GM21390 (cell line): Measurements from ENCODE around the gene AGMO.

Experiments used
- ATAC-seq: cut with Tn5 transposase; IDR thresholded peaks from one replicate; pipeline ENCODE4 v1.9.1; 2021; ENCODE audit not compliant: unreplicated experiment

AGMO gene

DNA sequence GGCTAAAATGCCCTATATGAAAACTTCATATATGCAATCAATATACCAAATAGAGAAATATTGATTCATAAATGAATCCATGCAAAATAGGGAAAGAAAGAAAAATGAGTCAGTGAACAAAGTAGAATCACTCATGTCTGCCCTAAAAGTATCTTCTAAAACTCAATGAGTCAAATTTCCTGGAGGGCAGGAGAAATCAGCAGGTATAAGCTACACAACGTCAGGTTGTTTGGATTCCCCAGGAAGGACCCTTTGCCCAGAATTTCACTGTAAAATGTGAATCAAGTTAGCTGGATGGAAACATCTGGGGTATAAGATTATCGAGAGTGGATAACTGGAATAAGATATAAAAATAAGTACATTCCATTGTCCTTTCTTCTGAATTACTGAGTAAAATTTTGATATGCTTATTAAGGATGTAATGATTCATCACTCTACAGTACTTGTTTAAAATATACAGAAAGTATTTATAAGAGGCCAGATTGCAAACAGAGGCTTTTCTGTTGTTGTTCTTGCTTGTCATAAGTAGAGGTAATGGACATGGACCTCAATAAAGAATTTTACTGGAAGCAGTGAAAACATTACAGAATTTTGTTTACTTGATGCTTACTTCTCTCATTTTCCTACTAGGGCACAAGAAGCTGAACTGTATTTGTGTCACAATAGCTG, 99.0 kb downstream of the AGMO start:
- no peak for ATAC-seq

DNA sequence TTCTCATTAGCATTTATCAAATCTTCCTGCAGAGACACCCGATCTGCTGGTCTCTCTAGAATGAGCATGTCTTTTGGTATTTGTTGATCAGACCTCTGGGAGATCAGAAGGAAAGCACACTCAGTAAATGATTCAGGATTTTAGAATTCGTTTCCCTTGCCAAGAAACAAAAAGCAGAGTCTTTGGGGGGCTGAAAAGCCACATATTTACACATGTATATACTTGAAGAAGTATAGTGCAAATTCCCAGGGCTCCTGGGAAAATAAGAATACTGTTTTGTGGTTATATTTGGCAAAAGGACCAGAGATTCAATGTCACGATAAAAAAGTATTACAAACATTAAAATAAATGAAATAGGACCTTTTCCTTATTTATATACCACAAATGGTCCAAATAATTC, 100.2 kb downstream of the AGMO start:
- ATAC-seq: no peak

DNA sequence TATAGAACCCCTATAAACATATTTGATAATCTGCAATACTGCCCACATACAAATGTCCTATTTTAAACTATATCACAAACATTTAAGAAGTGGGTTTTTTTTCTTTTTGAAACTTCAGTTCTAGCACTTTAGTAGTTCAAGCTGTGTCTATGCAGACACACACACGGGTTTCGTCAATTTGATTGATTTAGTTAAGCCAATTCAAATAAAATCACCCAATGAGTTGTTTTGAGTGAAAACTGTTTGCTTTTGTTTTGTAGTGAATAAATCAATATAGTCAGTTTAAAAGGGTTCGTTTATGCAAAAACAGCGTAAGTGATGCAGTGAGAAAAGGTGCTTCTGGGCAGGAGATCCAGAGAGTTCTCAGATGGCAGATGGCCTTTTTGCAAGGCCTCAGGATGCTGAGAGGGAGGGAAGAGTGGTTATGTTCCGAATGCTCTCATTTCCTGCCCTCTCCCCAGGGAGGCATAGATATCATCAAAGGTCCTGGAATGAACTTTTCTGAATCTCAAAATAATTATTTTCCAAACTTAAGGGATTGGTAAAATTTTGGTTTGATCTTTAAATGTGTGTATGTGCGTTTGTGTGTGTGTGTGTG, 102.7 kb downstream of the AGMO start:
- no peak for ATAC-seq

DNA sequence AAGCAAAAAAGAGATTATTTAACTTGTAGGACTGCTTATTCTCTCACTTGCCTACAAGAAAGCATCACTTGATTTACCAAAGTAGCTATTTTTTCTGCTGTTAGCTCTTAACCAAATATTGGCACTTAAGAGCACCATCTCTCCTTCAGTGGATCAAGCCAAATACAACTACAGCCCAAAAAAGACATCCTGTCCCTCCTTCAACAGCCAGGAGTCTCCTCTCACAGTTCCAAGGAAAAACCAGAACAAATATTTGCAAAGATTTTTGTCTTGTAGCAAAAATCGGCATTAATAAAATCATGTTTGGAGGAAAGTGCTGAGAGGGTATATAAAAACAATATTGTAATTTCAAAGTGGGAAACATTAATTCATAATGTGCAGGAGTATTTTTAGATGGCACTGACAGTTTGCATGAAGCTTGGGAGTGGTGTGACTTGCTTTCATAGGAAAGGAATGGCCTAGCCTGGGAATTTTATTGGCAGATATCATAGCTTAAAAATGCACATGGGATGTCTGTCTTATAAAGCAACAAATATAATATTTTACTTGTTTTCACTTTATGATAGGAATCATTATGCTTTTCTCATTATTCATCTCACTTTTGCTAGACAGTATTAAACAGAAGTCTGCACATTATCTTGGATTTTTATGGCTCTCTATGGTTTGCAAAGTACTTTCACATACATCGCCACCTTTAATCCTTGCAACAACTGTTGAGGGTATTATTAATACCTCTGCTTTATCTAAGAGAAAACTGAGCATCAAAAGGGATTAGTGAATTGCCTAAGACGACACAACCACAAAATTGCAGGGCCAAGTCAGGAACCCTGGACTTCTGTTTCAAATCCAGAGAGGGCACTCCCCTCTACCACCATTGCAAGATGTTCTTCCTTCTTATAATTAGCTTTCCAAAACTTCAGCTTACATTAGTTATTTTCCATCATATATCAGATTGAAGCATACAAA, 103.5 kb downstream of the AGMO start:
- ATAC-seq: no peak

DNA sequence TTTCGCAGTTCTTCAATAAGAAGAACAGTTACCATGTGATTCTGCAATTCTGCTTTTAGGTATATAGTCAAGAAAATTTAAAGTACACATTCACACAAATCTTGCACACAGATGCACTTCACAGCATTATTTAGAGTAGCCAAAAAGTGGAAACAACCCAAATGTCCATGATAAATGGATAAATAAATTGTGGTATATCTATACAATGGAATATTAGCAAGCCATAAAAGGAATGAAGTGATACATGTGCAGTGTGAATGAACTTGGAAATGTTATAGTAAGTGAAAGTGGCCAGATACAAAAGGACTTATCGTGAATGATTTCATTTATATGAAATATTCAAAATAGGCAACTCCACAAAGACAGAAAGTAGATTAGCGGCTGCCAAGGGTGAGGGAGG, 109.1 kb downstream of the AGMO start:
- ATAC-seq: no peak

DNA sequence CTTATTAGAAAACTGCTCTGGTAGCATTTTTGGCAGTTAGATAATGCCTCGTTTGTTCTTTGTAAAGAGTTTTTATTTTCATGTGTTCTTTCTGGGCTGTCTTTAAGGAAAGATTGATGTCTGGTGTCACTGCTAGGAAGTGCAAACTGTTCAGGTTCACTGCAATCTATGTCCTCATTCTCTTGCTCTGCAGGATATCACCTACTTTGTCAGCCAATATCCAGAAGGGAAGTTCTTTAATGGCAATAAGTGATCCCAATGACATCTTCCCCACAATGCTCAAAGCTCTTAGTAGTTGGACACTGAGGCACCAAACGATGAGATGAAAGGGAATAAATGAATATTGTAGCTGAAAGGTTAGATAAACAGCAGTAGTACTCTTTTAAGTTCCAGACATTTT, 115.1 kb downstream of the AGMO start:
- ATAC-seq: no peak

DNA sequence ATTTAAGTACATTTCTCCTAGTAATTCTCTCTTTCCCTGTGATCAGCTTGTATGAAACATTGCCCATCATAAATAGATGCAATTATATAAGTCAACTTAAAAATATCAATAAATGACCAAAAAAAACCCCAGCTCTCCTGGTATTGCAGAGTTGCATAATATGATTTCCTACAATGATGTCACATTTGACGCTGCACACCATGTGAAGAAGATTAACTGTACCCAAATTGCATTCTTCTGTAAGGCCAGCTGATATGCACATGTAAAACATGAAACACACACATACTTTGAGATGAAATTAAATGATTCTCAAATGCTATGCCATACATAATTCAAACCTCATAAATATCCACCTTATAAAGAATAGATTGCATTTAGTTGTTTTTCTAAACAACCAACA, 115.5 kb downstream of the AGMO start:
- no peak for ATAC-seq

DNA sequence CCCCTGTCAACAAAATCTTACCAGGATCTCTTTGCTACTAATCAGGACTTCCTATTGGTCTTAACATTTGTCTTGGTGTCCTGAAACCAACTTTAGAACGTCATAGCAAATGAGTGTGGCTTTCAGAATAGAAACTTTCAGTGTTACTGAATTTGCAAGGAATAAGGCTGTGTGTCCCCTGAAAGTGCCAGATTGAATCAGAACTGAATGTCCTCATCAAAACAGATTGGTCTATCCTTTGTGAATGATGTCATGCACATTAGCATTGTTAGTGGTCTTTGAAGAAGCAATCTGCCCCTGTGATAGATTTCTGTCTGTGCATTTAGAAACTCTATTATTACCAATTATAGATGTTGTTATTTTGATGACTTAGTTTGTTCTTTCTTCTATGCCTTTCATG, 119.9 kb downstream of the AGMO start:
- ATAC-seq: no peak

DNA sequence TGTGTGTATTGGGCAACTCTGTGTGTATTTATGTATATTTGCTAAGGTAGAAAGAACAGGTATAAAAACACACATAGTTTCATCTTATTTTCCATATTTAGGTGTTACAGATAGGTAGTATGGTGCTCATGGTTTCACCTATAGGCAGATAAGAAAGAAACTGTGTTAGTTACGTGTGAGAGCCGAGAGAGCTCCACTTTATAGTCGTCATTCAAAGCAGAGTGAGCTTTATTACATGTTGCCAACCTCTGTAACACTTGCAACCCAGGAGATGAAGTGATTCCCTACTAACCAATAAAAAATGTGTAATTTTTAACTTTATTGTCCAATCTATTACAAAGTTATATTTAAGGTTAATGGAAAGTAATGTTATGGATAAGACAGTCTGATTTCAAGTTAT, 121.3 kb downstream of the AGMO start:
- ATAC-seq: no peak

DNA sequence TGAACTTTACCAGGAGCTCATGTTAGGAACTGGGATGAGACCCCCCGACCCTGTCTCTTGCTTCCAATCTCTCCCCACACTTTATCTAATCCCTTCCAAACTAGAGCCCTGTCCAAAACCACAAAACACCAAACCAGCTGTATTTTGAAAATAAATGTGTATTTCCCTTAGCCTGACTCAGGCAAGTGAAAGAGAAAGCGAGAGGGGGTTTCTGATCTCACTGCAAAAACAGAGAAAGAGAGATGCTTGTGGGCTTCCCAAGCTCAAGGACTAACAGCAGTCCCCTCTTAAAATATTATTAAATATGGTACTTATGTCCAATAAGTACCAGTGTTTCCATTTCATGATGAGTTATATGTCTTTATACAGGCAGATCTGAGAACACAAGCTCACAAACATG, 122.0 kb downstream of the AGMO start:
- ATAC-seq: no peak

DNA sequence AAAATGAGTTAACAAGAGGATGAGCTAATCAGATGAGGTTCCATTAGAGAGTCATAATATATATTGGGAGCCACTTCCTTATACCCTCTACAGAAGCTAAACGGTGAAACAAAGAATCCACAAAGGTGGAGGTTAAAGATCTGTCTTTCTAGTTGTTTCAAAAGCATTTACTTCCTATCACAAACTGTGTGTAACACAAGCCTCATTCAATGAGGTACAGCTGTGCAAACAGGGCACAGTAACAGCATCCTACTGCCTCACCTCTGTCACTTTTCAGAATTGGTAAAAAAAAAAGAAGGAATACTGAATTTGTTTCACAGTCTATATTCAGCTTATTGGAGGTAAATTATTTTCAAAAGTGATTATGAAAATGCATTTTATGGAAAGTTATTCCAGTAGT, 128.7 kb downstream of the AGMO start:
- no peak for ATAC-seq

DNA sequence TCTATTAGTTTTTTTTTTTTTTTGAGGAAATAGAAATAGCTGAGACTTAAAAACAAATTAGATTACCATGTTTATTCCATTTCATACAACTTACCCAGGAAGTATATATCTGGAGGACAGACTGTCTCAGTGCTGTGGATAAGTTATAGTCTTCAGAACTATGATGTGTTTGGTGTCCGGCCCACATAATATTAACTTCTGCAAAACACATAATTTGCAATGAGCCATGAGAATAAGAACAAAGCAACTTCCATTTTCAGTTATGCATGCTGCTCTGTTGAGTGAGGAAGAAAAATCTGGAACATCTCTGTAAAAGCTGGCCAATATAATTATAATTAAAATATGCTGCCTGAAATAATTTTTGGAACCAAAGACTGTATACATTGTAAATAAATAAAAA, 130.9 kb downstream of the AGMO start:
- no peak for ATAC-seq

DNA sequence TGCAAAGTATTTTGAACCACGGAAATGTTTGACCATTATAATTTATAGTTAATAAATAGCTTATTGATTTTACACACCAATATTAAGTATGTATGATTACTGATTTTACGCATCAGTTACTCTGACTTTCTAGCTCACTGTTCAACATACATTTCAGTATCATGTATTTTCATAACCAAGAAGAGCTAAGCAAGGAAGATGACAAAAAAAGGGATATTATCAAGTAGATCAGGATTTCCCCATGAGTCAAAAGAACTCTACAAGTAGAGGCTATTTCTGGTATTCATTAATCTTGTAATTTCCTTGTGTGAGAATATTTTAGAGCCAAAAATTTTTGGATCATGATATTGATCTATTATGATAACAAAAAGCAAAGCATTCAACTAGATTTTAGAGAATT, 131.6 kb downstream of the AGMO start:
- no peak for ATAC-seq

DNA sequence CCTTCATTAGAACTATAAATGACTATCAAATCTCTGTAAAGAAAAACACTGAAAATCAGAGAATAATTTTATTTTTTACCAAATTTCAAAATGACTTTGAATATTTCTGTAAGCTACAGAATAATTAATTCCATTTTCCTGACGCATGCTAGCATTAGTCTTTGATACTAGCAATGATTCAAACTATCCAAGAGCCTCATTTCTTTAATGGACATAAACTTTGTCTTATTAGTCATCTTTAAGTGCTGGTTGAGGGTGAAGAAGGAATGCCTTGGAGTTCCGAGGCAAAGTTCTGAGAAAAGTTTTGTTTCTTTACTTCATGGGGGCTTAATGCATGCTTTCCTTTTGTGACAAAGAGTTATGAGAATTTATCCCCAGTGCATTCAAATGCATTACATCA, 137.3 kb downstream of the AGMO start:
- ATAC-seq: no peak

DNA sequence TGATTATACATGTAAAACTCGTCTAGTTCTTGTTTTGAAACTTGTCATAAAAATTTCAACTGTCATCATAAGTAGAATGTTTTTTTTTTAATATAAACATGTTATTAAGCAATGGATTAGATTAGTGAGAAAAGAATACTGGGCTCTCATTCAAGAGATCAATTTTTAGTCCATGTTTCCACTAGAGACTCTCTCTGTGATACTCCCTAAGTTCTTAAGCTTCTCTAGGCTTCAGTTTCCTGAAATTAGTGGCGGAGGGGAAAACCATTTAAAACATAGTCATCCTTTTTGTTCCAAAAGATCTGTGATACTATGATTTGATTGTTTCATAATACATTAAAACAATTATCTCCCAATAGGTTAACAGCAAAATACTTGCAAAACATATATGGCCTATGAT, 142.2 kb downstream of the AGMO start:
- no peak for ATAC-seq

DNA sequence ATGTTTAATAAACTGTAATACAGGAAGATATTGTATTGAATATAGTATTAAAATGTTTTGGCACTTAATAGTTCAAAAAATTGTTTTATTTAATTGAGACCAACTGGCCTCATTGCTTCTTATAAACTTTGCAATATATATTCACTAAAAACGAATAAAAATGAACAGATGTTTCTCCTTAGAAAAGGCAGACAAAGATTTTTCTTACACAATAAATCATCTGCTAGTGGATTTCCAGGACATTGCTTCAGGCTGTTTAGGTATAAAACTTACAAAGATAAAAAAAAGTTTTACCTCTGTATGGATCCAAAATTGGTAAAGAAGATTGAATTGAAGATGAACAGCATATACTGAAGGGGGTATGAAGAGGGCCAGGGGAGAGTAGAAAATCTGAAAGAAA, 143.6 kb downstream of the AGMO start:
- no peak for ATAC-seq

DNA sequence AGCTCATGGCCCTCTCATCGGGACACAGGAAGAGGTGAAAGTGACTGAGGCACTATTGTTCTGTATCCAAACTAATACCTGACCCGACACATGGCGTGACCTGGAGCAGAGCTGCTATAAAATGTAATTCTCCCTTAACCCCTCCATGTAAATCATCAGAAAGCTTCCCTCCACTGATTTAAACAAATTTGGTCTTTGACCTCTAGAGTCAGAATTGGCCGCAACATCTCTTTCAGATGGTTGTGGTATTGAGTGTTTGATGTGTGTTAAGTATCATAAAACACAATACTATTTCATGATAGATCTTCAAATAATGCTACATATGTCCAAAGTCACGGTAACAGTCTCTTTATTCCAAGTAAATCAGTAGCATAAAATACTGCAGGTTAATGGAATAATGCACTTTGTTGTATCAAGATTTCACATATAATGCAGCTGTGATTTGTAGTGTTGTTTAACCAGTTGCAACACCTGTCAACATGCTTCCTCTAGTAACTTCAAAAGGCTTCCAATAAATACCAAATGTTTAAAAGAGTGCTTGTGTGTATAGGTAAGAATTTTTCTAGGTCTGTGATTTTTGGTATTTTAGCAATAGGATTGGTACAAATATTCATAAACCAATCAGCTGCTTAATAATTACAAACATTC, 144.3 kb downstream of the AGMO start:
- no peak for ATAC-seq

DNA sequence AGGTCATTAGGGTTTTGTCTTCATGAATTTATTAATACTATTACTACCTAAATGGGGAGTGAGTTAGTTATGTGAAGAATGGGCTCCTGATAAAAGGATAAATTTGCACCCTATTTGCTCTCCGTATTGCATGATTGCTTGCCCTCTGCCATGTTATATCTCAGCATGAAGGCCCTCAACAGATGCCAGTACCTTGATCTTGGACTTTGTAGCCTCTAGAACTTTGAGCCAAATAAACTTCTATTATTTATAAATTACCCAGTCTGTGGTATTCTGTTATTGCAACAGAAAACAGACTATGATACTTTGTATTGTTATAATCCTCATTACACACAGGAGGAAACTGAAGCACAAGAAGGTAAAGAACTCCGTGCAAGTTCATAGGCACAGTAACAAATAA, 150.8 kb downstream of the AGMO start:
- ATAC-seq: no peak

DNA sequence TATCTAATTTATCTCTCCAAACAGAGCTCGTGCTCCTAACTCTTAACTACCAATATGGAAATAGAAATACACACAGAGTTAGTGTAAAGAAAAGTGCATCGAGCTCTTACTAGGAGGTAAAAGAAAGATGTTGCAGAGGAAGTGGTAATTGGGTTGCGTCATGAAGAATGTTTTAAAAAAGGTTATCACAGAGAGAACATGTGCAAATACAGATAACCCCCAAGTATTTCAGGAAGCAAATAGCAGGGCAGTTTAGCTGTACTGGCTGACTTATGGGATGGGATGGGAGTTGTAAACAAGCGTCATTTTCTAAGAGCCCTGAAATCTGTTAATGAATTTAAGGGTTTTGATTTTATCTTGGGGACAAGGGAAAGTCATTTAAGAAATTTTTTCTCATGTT, 153.9 kb downstream of the AGMO start:
- no peak for ATAC-seq

DNA sequence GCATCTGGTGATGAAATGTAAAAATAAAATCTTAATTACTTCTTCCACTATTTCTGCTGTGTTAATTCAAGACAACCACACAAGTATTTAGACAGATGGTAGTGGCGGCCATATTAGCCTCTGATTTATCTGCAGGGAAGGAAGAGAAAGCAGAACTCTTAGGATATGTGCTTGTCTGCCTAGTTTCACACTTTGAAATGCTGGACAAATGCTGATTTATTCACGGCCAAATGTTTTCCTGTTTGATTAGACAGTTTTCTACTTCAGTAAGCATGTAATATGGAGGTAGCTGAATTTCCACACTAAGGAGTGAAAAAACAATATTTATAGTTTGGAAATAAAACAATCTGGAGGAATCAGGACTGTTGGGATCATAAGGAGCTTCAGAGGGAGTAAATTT, 158.1 kb downstream of the AGMO start:
- no peak for ATAC-seq

DNA sequence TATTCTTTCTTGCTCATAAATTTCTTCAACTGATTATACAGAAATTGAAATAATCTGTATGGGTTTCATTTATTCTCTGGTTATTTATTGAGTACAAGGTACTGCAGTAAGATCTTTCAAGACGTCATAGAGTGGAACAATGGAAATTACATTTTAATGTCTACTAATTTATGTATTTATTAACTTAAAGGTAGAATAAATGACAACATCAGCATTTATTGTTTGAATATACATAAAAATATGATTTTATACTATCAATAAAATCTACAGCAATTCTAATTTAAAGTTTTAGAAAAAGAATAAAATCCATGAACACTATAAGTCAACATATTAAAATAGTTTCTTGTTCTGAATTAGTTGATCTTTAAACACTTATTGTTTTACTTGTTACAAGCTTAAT, 158.5 kb downstream of the AGMO start:
- ATAC-seq: no peak
